Neural progenitor cell (in vitro differentiated cells): ENCODE data around the gene DEXI. TPM values are rescaled to one million over a fixed set of nuclear protein-coding genes. Genes with fewer than 3 reads are reported as not detected.
A peak's percentile ranks its signal among the peaks of the same experiment; 100 is the strongest.

Experiments
- DNase-seq: peaks from one replicate; pipeline ENCODE4 v3.0.0-alpha.2; 2016; ENCODE audit warnings: low spot score
- H2AFZ ChIP-seq: fragments of 200-600 bp; sonication (generic); replicated peaks from 2 replicates; pipeline ENCODE4 v1.6.1; 2016; ENCODE audit warnings: antibody characterized with exemption
- H3F3A ChIP-seq: fragments of 200-600 bp; sonication (generic); 2 replicates; pipeline ENCODE4 v1.6.1; 2016; ENCODE audit warnings: antibody characterized with exemption, low read depth
- H3K27ac ChIP-seq: fragments of 200-600 bp; sonication (generic); 2 replicates; pipeline ENCODE4 v1.5.1; 2016; ENCODE audit warnings: mild to moderate bottlenecking
- H3K27me3 ChIP-seq: fragments of 200-600 bp; sonication (generic); 2 replicates; pipeline ENCODE4 v1.6.1; 2016; ENCODE audit warnings: mild to moderate bottlenecking, moderate library complexity
- H3K36me3 ChIP-seq: fragments of 200-600 bp; sonication (generic); 2 replicates; pipeline ENCODE4 v1.5.1; 2016
- H3K4me1 ChIP-seq: fragments of 200-600 bp; sonication (generic); 2 replicates; pipeline ENCODE4 v1.6.1; 2016; ENCODE audit warnings: mixed run types
- H3K4me2 ChIP-seq: fragments of 200-600 bp; sonication (generic); 2 replicates; pipeline ENCODE4 v1.6.1; 2016
- H3K4me3 ChIP-seq: fragments of 200-600 bp; sonication (generic); 2 replicates; pipeline ENCODE4 v1.5.1; 2016
- H3K79me2 ChIP-seq: fragments of 200-600 bp; sonication (generic); 2 replicates; pipeline ENCODE4 v1.6.1; 2016; ENCODE audit warnings: low read depth
- H3K9ac ChIP-seq: fragments of 200-600 bp; sonication (generic); 2 replicates; pipeline ENCODE4 v1.6.1; 2016
- H3K9me3 ChIP-seq: fragments of 200-600 bp; sonication (generic); 2 replicates; pipeline ENCODE4 v1.5.1; 2016; ENCODE audit warnings: low read depth
- H4K20me1 ChIP-seq: fragments of 200-600 bp; sonication (generic); 2 replicates; pipeline ENCODE4 v1.6.1; 2016; ENCODE audit warnings: low read depth
- H3K27ac Mint-ChIP-seq: 3 replicates; pipeline ENCODE4 v1.8.0; 2021; ENCODE audit warnings: mixed read lengths
- H3K27me3 Mint-ChIP-seq: 2 replicates; pipeline ENCODE4 v1.8.0; 2022; ENCODE audit warnings: low read depth, mild to moderate bottlenecking, inconsistent platforms, moderate library complexity, mixed read lengths; ENCODE audit not compliant: insufficient read depth
- H3K36me3 Mint-ChIP-seq: 3 replicates; pipeline ENCODE4 v1.8.0; 2021; ENCODE audit warnings: mixed read lengths
- H3K4me1 Mint-ChIP-seq: 3 replicates; pipeline ENCODE4 v1.8.0; 2021; ENCODE audit warnings: mixed read lengths
- H3K4me3 Mint-ChIP-seq: 3 replicates; pipeline ENCODE4 v1.8.0; 2021; ENCODE audit warnings: mild to moderate bottlenecking, moderate library complexity, mixed read lengths
- H3K9me3 Mint-ChIP-seq: 3 replicates; pipeline ENCODE4 v1.8.0; 2020; ENCODE audit warnings: mixed read lengths
- CTCF ChIP-seq: fragments of 200-600 bp; sonication (generic); IDR thresholded peaks from 2 replicates; pipeline ENCODE4 v1.5.1; 2017; ENCODE audit warnings: antibody characterized with exemption, mild to moderate bottlenecking
- EZH2 ChIP-seq: fragments of 200-600 bp; sonication (generic); IDR thresholded peaks from 2 replicates; pipeline ENCODE4 v1.6.1; 2017; ENCODE audit warnings: antibody characterized with exemption, mild to moderate bottlenecking, moderate library complexity
- EZH2phosphoT487 ChIP-seq: fragments of 200-600 bp; sonication (generic); IDR thresholded peaks from 2 replicates; pipeline ENCODE4 v1.6.1; 2017; ENCODE audit warnings: antibody characterized with exemption
- total RNA-seq: library from RNA; depleted of rRNA; stranded (reverse); fragments of >200 nt; gene quantifications from 2 replicates; pipeline ENCODE4 v1.2.3, GENCODE V29; 2015; ENCODE audit warnings: low replicate concordance

DEXI gene
- total RNA-seq, 1 donor from 2014 or later: 16.4 TPM

GRCh38 chr16:10972108-10972818 is 30.0 kb upstream of the DEXI start:
- no peaks in the 10 kb centered on the region for H4K20me1 ChIP-seq
- H3K4me1 ChIP-seq: no peaks in the 10 kb centered on the region
- no peaks in the 10 kb centered on the region for H3K27me3 ChIP-seq
- H3K79me2 ChIP-seq: no peaks in the 10 kb centered on the region
- Mint-ChIP-seq H3K36me3 (peaks cover 3% of the 10 kb centered on the region), H3K27ac (no peak overlapping the region), H3K9me3 (no peaks in the 10 kb centered on the region), H3K4me3 (no peak overlapping the region), H3K27me3 (peaks cover 3% of the 10 kb centered on the region), H3K4me1 (peaks cover 23% of the 10 kb centered on the region)
- H3K4me2 ChIP-seq: no peak overlapping the region
- H3K27ac ChIP-seq: no peak overlapping the region
- H3F3A ChIP-seq: no peaks in the 10 kb centered on the region
- no peak overlapping the region for H2AFZ ChIP-seq
- H3K9ac ChIP-seq: no peak overlapping the region
- no peaks in the 10 kb centered on the region for H3K9me3 ChIP-seq
- DNase-seq: no peak
- no peak overlapping the region for H3K4me3 ChIP-seq
- H3K36me3 ChIP-seq: no peaks in the 10 kb centered on the region
- TF ChIP-seq CTCF: no peak
- TF ChIP-seq EZH2: no peak
- no peak for TF ChIP-seq EZH2phosphoT487

DNA sequence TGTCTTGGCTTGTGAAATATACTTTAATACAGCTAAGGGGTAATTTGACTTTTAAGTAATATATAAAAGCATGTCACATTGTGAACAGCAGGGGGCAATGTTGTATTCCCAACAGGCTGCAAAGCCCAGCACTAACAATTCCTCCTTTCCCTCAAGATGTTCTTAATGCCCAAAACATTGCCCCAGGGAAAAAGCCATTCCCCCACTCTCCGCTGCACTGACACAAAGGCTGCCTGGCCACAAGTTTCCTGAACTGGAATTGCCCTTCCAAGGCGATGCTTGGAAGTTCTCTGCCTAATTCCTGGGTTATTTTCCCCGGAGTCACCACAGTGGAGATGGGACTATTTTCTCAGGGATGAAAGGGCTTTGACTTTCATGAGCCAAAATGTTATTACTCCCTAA is 29.3 kb upstream of the DEXI start:
- Mint-ChIP-seq H3K9me3 (no peaks in the 10 kb centered on the region), H3K4me1 (peaks cover 16% of the 10 kb centered on the region), H3K27me3 (peaks cover 3% of the 10 kb centered on the region), H3K4me3 (no peak overlapping the region), H3K27ac (no peak overlapping the region), H3K36me3 (peaks cover 3% of the 10 kb centered on the region)
- Histone ChIP-seq H3K9ac (no peak overlapping the region), H4K20me1 (no peaks in the 10 kb centered on the region), H3K9me3 (no peaks in the 10 kb centered on the region), H3K27ac (no peak overlapping the region), H2AFZ (no peak overlapping the region), H3K79me2 (no peaks in the 10 kb centered on the region), H3K4me2 (no peak overlapping the region), H3K4me1 (no peaks in the 10 kb centered on the region), H3K4me3 (no peak overlapping the region), H3F3A (no peaks in the 10 kb centered on the region), H3K27me3 (no peaks in the 10 kb centered on the region), H3K36me3 (no peaks in the 10 kb centered on the region)
- DNase-seq: peak; percentile 86
- TF ChIP-seq CTCF (peak; percentile 84), EZH2 (no peak)

DNA sequence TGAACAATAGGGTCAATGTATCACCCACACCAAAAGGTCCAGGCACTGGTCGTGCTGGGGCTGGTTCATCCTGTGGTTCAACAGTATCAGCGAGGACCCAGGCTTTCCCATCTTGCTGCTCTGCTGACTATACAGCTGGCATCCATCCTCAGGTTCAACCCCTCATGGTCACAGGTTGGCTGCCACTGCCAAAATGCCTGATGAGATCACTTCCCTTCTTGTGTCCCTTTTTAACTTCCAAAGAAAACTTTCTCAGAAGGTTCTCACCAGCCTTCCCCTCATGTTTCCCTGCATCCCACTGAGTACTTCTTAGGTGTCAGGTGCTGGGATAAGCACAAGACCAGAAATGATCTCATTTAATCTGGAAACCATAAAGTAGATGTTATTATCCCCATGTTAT is 27.8 kb upstream of the DEXI start:
- H3K27me3 Mint-ChIP-seq: peaks cover 2% of the 10 kb centered on the region
- H3K27ac Mint-ChIP-seq: no peak overlapping the region
- H3K4me3 Mint-ChIP-seq: no peak overlapping the region
- H3K36me3 Mint-ChIP-seq: peaks cover 3% of the 10 kb centered on the region
- no peak for TF ChIP-seq EZH2
- no peak for TF ChIP-seq EZH2phosphoT487
- TF ChIP-seq CTCF: no peak
- DNase-seq: no peak
- H3K9me3 ChIP-seq: no peaks in the 10 kb centered on the region
- H4K20me1 ChIP-seq: no peaks in the 10 kb centered on the region
- H3K27ac ChIP-seq: no peak overlapping the region
- H3K79me2 ChIP-seq: no peaks in the 10 kb centered on the region
- no peaks in the 10 kb centered on the region for H3K27me3 ChIP-seq
- no peak overlapping the region for H3K4me3 ChIP-seq
- H2AFZ ChIP-seq: no peak overlapping the region
- H3K4me1 Mint-ChIP-seq: peaks cover 11% of the 10 kb centered on the region
- H3K36me3 ChIP-seq: no peaks in the 10 kb centered on the region
- no peaks in the 10 kb centered on the region for H3F3A ChIP-seq
- no peaks in the 10 kb centered on the region for H3K4me1 ChIP-seq
- no peaks in the 10 kb centered on the region for H3K9me3 Mint-ChIP-seq
- no peak overlapping the region for H3K9ac ChIP-seq
- H3K4me2 ChIP-seq: no peak overlapping the region
